Sigmoid colon (tissue), 7 donors: ENCODE data around the gene EGR4. TPM values are rescaled to one million over a fixed set of nuclear protein-coding genes. Genes with fewer than 3 reads are reported as not detected.

Source experiments
- DNase-seq: peaks from one replicate; pipeline ENCODE4 v3.0.0-alpha.2; 2019
- H3K27ac ChIP-seq, 4 donors: fragments of 200-600 bp; sonication (generic); one replicate each; pipeline ENCODE4 v1.5.1; 2016 to 2019; ENCODE audit warnings: mild to moderate bottlenecking in 1 of 4
- H3K27me3 ChIP-seq, 3 donors: fragments of 200-600 bp; sonication (generic); one replicate each; pipeline ENCODE4 v1.5.1; 2019; ENCODE audit warnings: mild to moderate bottlenecking in 1 of 3
- H3K36me3 ChIP-seq, 4 donors: fragments of 200-600 bp; sonication (generic); one replicate each; pipeline ENCODE4 v1.5.1; 2016 to 2019
- H3K4me1 ChIP-seq, 4 donors: fragments of 200-600 bp; sonication (generic); one replicate each; pipeline ENCODE4 v1.5.1; 2017 to 2019
- H3K4me3 ChIP-seq, 4 donors: fragments of 200-600 bp; sonication (generic); one replicate each; pipeline ENCODE4 v1.5.1; 2017 to 2019; ENCODE audit warnings: mild to moderate bottlenecking in 2 of 4, moderate library complexity in 1 of 4
- H3K9me3 ChIP-seq, 4 donors: fragments of 200-600 bp in 3 of 4; sonication (generic) in 3 of 4; one replicate each; pipeline versions ENCODE4 v1.5.1 to v1.6.1; 2013 to 2019
- CTCF ChIP-seq, 4 experiments: fragments of 450-650 bp in 3 of 4; fragments of 200-600 bp in 1 of 4; IDR thresholded peaks; one replicate each; pipeline ENCODE4 v1.5.1; 2016 to 2019; ENCODE audit warnings: antibody characterized with exemption in 4 of 4, mild to moderate bottlenecking in 3 of 4, moderate library complexity in 2 of 4
- EP300 ChIP-seq, 4 donors: sonication (generic); formaldehyde crosslinking; IDR thresholded peaks; one replicate each; pipeline ENCODE4 v1.6.1; 2017; ENCODE audit warnings: antibody characterized with exemption in 4 of 4
- POLR2A ChIP-seq, 2 donors: fragments of 450-650 bp; IDR thresholded peaks; one replicate each; pipeline ENCODE4 v1.6.1; 2016; ENCODE audit warnings: antibody characterized with exemption in 2 of 2, mild to moderate bottlenecking in 2 of 2, moderate library complexity in 2 of 2
- POLR2AphosphoS5 ChIP-seq, 4 donors: sonication (generic); formaldehyde crosslinking; IDR thresholded peaks; one replicate each; pipeline ENCODE4 v1.6.1; 2017; ENCODE audit warnings: antibody characterized with exemption in 4 of 4
- WGBS, 2 donors: extraction: QIAGEN DNeasy Blood & Tissue Kit; methylation state at CpG; one replicate each; pipeline ENCODE4 v1.1.7; 2013; 5-methylcytosine and 5-hydroxymethylcytosine counted together
- intact Hi-C: fragments of 100-400 bp; cut with DNase I; formaldehyde crosslinking; loops from one replicate; pipeline ENCODE4 v1.15.1; 2023
- polyA plus RNA-seq, 3 donors: library from polyadenylated mRNA; stranded (reverse); fragments of 200-250 nt; gene quantifications; one replicate each; pipeline ENCODE4 v1.2.3, GENCODE V29; 2013
- total RNA-seq, 4 donors: library from RNA; depleted of rRNA; stranded (reverse); fragments of >200 nt; gene quantifications; one replicate each; pipeline ENCODE4 v1.1.0, GENCODE V29; 2016
- donor health status: healthy with polysubstance abuse.
- donor health status: Bipolar disorder and iron deficiency.
- donor health status: healthy.

EGR4 gene
- total and polyA plus RNA-seq, 7 donors, result 0.07 to 0.14 TPM; not detected in 5

- DNase-seq, result no peak
- no peak overlapping the region for H3K27ac ChIP-seq
Observed at GRCh38 chr2:73250872-73251846, 42.2 kb downstream of the EGR4 start.

GRCh38 chr2:73249636-73250035 is 43.7 kb downstream of the EGR4 start:
- no peak overlapping the region for H3K27ac ChIP-seq
- no peak for DNase-seq
- 82 to 88% methylated on average over 9 of the region's 9 CpGs for WGBS, 2 donors
- H3K4me1 ChIP-seq, result peaks cover 0 to 7% (median 0%) of the 10 kb centered on the region in 4 donors
- intact Hi-C loops, result no loop called here
- no peaks in the 10 kb centered on the region for H3K27me3 ChIP-seq
- TF ChIP-seq EP300 (IDR thresholded peaks at IDR 0.05) (no peak), POLR2A (IDR thresholded peaks at IDR 0.05) (no peak), CTCF (IDR thresholded peaks at IDR 0.05) (no peak)
- peaks cover 42 to 100% (median 91%) of the 10 kb centered on the region in 4 donors for H3K36me3 ChIP-seq
- H3K9me3 ChIP-seq, result no peaks in the 10 kb centered on the region
- no peak overlapping the region for H3K4me3 ChIP-seq

More at GRCh38 chr2:73250872-73251846, 42.2 kb downstream of the EGR4 start:
- WGBS, 2 donors, result 91 to 94% methylated on average over 17 of the region's 17 CpGs
- Histone ChIP-seq H3K36me3 (peaks cover 43 to 85% (median 78%) of the 10 kb centered on the region in 4 donors), H3K4me1 (peaks cover 0 to 7% (median 0%) of the 10 kb centered on the region in 4 donors), H3K4me3 (no peak overlapping the region), H3K27me3 (no peaks in the 10 kb centered on the region), H3K9me3 (no peaks in the 10 kb centered on the region)
- TF ChIP-seq POLR2A (IDR thresholded peaks at IDR 0.05), result no peak
- TF ChIP-seq CTCF (IDR thresholded peaks at IDR 0.05), result no peak
- TF ChIP-seq POLR2AphosphoS5 (IDR thresholded peaks at IDR 0.05), result no peak
- TF ChIP-seq EP300 (IDR thresholded peaks at IDR 0.05), result no peak
- intact Hi-C loops, result no loop called here

GRCh38 chr2:73246850-73247249 is 46.5 kb downstream of the EGR4 start:
- Histone ChIP-seq H3K27ac (no peak overlapping the region), H3K4me3 (no peak overlapping the region), H3K4me1 (peaks cover 0 to 7% (median 0%) of the 10 kb centered on the region in 4 donors), H3K36me3 (peaks cover 42 to 100% (median 81%) of the 10 kb centered on the region in 4 donors), H3K9me3 (no peaks in the 10 kb centered on the region), H3K27me3 (no peaks in the 10 kb centered on the region)
- intact Hi-C loops, result no loop called here
- TF ChIP-seq POLR2AphosphoS5 (IDR thresholded peaks at IDR 0.05), result no peak
- TF ChIP-seq POLR2A (IDR thresholded peaks at IDR 0.05), result no peak
- TF ChIP-seq EP300 (IDR thresholded peaks at IDR 0.05), result no peak
- no peak for TF ChIP-seq CTCF (IDR thresholded peaks at IDR 0.05)
- no peak for DNase-seq
- WGBS, 2 donors, result 76 to 81% methylated on average over 3 of the region's 3 CpGs

- H3K27ac ChIP-seq, result no peak overlapping the region
- 92 to 95% methylated on average over 3 of the region's 3 CpGs for WGBS, 2 donors
- H3K4me1 ChIP-seq, result peaks cover 0 to 8% (median 3%) of the 10 kb centered on the region in 4 donors
- H3K36me3 ChIP-seq, result peaks cover 24 to 100% (median 67%) of the 10 kb centered on the region in 4 donors
- H3K9me3 ChIP-seq, result no peaks in the 10 kb centered on the region
- intact Hi-C loops, result no loop called here
- H3K27me3 ChIP-seq, result no peaks in the 10 kb centered on the region
- DNase-seq, result no peak
- no peak overlapping the region for H3K4me3 ChIP-seq
- TF ChIP-seq POLR2A (IDR thresholded peaks at IDR 0.05), result no peak
Observed at GRCh38 chr2:73244580-73244979, 48.8 kb downstream of the EGR4 start.

- intact Hi-C loops, result no loop called here
Observed at GRCh38 chr2:73243884-73244570, 49.3 kb downstream of the EGR4 start.

More at GRCh38 chr2:73243884-73244570, 49.3 kb downstream of the EGR4 start:
- H3K4me3 ChIP-seq, result no peak overlapping the region
- no peak for TF ChIP-seq CTCF (IDR thresholded peaks at IDR 0.05)
- TF ChIP-seq POLR2A (IDR thresholded peaks at IDR 0.05), result no peak
- no peak for TF ChIP-seq POLR2AphosphoS5 (IDR thresholded peaks at IDR 0.05)
- no peak for TF ChIP-seq EP300 (IDR thresholded peaks at IDR 0.05)
- no peaks in the 10 kb centered on the region for H3K9me3 ChIP-seq
- peaks cover 0 to 11% (median 6%) of the 10 kb centered on the region in 4 donors for H3K4me1 ChIP-seq
- no peak for DNase-seq
- H3K36me3 ChIP-seq, result peaks cover 19 to 100% (median 63%) of the 10 kb centered on the region in 4 donors
- no peaks in the 10 kb centered on the region for H3K27me3 ChIP-seq
- 71 to 72% methylated on average over 5 of the region's 5 CpGs for WGBS, 2 donors
- no peak overlapping the region for H3K27ac ChIP-seq
